ENCODE results near the gene COL4A2. TPM values are rescaled to one million over a fixed set of nuclear protein-coding genes. Genes with fewer than 3 reads are reported as not detected.
"Not testable (repeated sequence)": the region's sequence is repeated elsewhere in the genome, so short reads cannot be mapped to it uniquely, and the experiment has no call there.

COL4A2 gene
- total RNA-seq, 1 donor from 2014 or later, result 1,465 TPM

GRCh38 chr13:110307767-110308655 lies 927 bp downstream of the COL4A2 start:
- peak; percentile 71 for DNase-seq (ENCODE audit: low read depth)

GRCh38 chr13:110308656-110309359 lies 1.7 kb downstream of the COL4A2 start:
- DNase-seq (ENCODE audit: low read depth), result no peak

GRCh38 chr13:110309661-110310524 lies 2.8 kb downstream of the COL4A2 start:
- DNase-seq (ENCODE audit: low read depth), result no peak

GRCh38 chr13:110310541-110311442 lies 3.7 kb downstream of the COL4A2 start:
- no peak for DNase-seq (ENCODE audit: low read depth)

GRCh38 chr13:110311443-110312338 lies 4.6 kb downstream of the COL4A2 start:
- DNase-seq (ENCODE audit: low read depth), result no peak

- peak; percentile 93 for DNase-seq (ENCODE audit: low read depth)
These were observed 5.4 kb downstream of the COL4A2 start for GRCh38 chr13:110312339-110313031.

- not testable (repeated sequence) for DNase-seq (ENCODE audit: low read depth)
These were observed 6.2 kb downstream of the COL4A2 start for GRCh38 chr13:110313261-110313660.

- not testable (repeated sequence) for DNase-seq (ENCODE audit: low read depth)
These were observed 6.6 kb downstream of the COL4A2 start for GRCh38 chr13:110313733-110314132.

- no peak for DNase-seq (ENCODE audit: low read depth)
These were observed 7.6 kb downstream of the COL4A2 start for GRCh38 chr13:110314516-110315245.

GRCh38 chr13:110316196-110316595 lies 9.1 kb downstream of the COL4A2 start:
- DNase-seq (ENCODE audit: low read depth), result no peak

GRCh38 chr13:110317093-110317492 lies 10.0 kb downstream of the COL4A2 start:
- DNase-seq (ENCODE audit: low read depth), result no peak

- DNase-seq (ENCODE audit: low read depth), result no peak
These were observed 10.6 kb downstream of the COL4A2 start for GRCh38 chr13:110317496-110318195.

GRCh38 chr13:110318920-110319319 lies 11.8 kb downstream of the COL4A2 start:
- DNase-seq (ENCODE audit: low read depth), result no peak

- no peak for DNase-seq (ENCODE audit: low read depth)
These were observed 12.3 kb downstream of the COL4A2 start for GRCh38 chr13:110319397-110319773.

- DNase-seq (ENCODE audit: low read depth), result peak; percentile 99
These were observed 12.9 kb downstream of the COL4A2 start for GRCh38 chr13:110319774-110320509.

GRCh38 chr13:110320645-110321044 lies 13.6 kb downstream of the COL4A2 start:
- no peak for DNase-seq (ENCODE audit: low read depth)

- DNase-seq (ENCODE audit: low read depth), result not testable (repeated sequence)
These were observed 14.5 kb downstream of the COL4A2 start for GRCh38 chr13:110321573-110321972.

All from renal cortical epithelial cell (primary cell).